Neuronal stem cell (in vitro differentiated cells): ENCODE data around the gene TRAF1.

Experiments used
- DNase-seq: peaks from one replicate; pipeline ENCODE4 v3.0.0-alpha.2; 2013; ENCODE audit warnings: low spot score
- H2AFZ ChIP-seq: one replicate; pipeline ENCODE4 v1.6.1; 2013; ENCODE audit warnings: mild to moderate bottlenecking, low read length, inconsistent platforms
- H2AK5ac ChIP-seq: 2 replicates; pipeline ENCODE4 v1.6.1; 2013; ENCODE audit warnings: low read depth, mild to moderate bottlenecking, inconsistent platforms, low read length, moderate library complexity, mixed read lengths
- H2BK120ac ChIP-seq: 2 replicates; pipeline ENCODE4 v1.6.1; 2013; ENCODE audit warnings: low read depth, mild to moderate bottlenecking, inconsistent platforms, low read length, moderate library complexity, mixed read lengths
- H2BK12ac ChIP-seq: one replicate; pipeline ENCODE4 v1.6.1; 2013; ENCODE audit warnings: low read length, inconsistent platforms
- H2BK15ac ChIP-seq: 2 replicates; pipeline ENCODE4 v1.6.1; 2013; ENCODE audit warnings: mild to moderate bottlenecking, low read length, inconsistent platforms, mixed read lengths
- H2BK5ac ChIP-seq: one replicate; pipeline ENCODE4 v1.6.1; 2013; ENCODE audit warnings: inconsistent platforms, mild to moderate bottlenecking, low read length, moderate library complexity
- H3K14ac ChIP-seq: one replicate; pipeline ENCODE4 v1.6.1; 2013; ENCODE audit warnings: low read length, inconsistent platforms
- H3K18ac ChIP-seq: 2 replicates; pipeline ENCODE4 v1.6.1; 2013; ENCODE audit warnings: low read length, inconsistent platforms
- H3K23ac ChIP-seq: 2 replicates; pipeline ENCODE4 v1.6.1; 2013; ENCODE audit warnings: low read depth, mild to moderate bottlenecking, mixed read lengths, low read length, inconsistent platforms; ENCODE audit not compliant: poor library complexity
- H3K27ac ChIP-seq: replicated peaks from 3 replicates; pipeline ENCODE4 v1.5.1; 2013; ENCODE audit warnings: low read length, inconsistent platforms
- H3K27me3 ChIP-seq, 3 experiments: 2 replicates each; pipeline ENCODE4 v1.6.1; 2013; ENCODE audit warnings: low read length in 3 of 3, mild to moderate bottlenecking in 2 of 3, inconsistent platforms in 1 of 3, low read depth in 1 of 3, mixed read lengths in 1 of 3, moderate library complexity in 1 of 3; ENCODE audit not compliant: control insufficient read depth in 3 of 3, insufficient read depth in 3 of 3
- H3K36me3 ChIP-seq, 2 donors: replicated peaks in 1 of 2; 2 replicates each; pipeline ENCODE4 v1.6.1; 2013; ENCODE audit warnings: low read length in 2 of 2; ENCODE audit not compliant: control insufficient read depth in 2 of 2, insufficient read depth in 2 of 2
- H3K4ac ChIP-seq: 2 replicates; pipeline ENCODE4 v1.6.1; 2013; ENCODE audit warnings: inconsistent platforms, mild to moderate bottlenecking, low read length, moderate library complexity
- H3K4me1 ChIP-seq, 2 donors: 1 replicate in 1 of 2; 2 replicates in 1 of 2; pipeline ENCODE4 v1.6.1; 2013; ENCODE audit warnings: low read length in 2 of 2, low read depth in 1 of 2; ENCODE audit not compliant: control insufficient read depth in 2 of 2, insufficient read depth in 1 of 2
- H3K4me2 ChIP-seq: one replicate; pipeline ENCODE4 v1.6.1; 2013; ENCODE audit warnings: mild to moderate bottlenecking, low read length, inconsistent platforms; ENCODE audit not compliant: insufficient read depth, poor library complexity, severe bottlenecking
- H3K4me3 ChIP-seq, 2 donors: 2 replicates each; pipeline ENCODE4 v1.5.1; 2013; ENCODE audit warnings: low read length in 2 of 2, mild to moderate bottlenecking in 2 of 2, inconsistent platforms in 1 of 2, moderate library complexity in 1 of 2
- H3K79me1 ChIP-seq: one replicate; pipeline ENCODE4 v1.6.1; 2013; ENCODE audit warnings: low read depth, mild to moderate bottlenecking, inconsistent platforms, low read length, moderate library complexity
- H3K9ac ChIP-seq: one replicate; pipeline ENCODE4 v1.6.1; 2013; ENCODE audit warnings: mild to moderate bottlenecking, low read depth, low read length, inconsistent platforms; ENCODE audit not compliant: poor library complexity
- H3K9me3 ChIP-seq, 2 donors: replicated peaks in 1 of 2; 2 replicates each; pipeline versions ENCODE3 to v1.6.1; 2013; ENCODE audit warnings: low read length in 2 of 2, mild to moderate bottlenecking in 2 of 2, inconsistent platforms in 1 of 2, low read depth in 1 of 2, mixed read lengths in 1 of 2, moderate library complexity in 1 of 2; ENCODE audit not compliant: control insufficient read depth in 2 of 2, insufficient read depth in 1 of 2
- H4K8ac ChIP-seq: one replicate; pipeline ENCODE4 v1.6.1; 2013; ENCODE audit warnings: low read depth, mild to moderate bottlenecking, inconsistent platforms, low read length, moderate library complexity
- H4K91ac ChIP-seq: one replicate; pipeline ENCODE4 v1.6.1; 2013; ENCODE audit warnings: low read length, low read depth, mild to moderate bottlenecking, inconsistent platforms; ENCODE audit not compliant: poor library complexity
- WGBS, 2 donors: extraction: QIAGEN DNeasy Blood & Tissue Kit; methylation state at CpG; one replicate each; pipeline ENCODE4 v1.1.7; 2013; ENCODE audit warnings: missing lambda C conversion rate in 2 of 2, mixed read lengths in 1 of 2; ENCODE audit not compliant: insufficient read length in 2 of 2, insufficient replicate concordance in 1 of 2; ENCODE audit errors: extremely low coverage in 2 of 2; 5-methylcytosine and 5-hydroxymethylcytosine counted together

TRAF1 gene

GRCh38 chr9:120937127-120937526, 10.5 kb upstream of the TRAF1 start:
- H2BK15ac ChIP-seq = no peak overlapping the region
- H3K27me3 ChIP-seq = no peaks in the 10 kb centered on the region
- no peak overlapping the region for H4K91ac ChIP-seq
- no peak overlapping the region for H3K27ac ChIP-seq
- no peak overlapping the region for H2AFZ ChIP-seq
- H3K18ac ChIP-seq = no peak overlapping the region
- no peak for DNase-seq
- H2AK5ac ChIP-seq = no peak overlapping the region
- no CpG with 5 or more reads among the region's 1 CpG for WGBS, 2 donors
- no peak overlapping the region for H3K14ac ChIP-seq
- H2BK120ac ChIP-seq = no peak overlapping the region
- no peaks in the 10 kb centered on the region for H3K36me3 ChIP-seq
- no peak overlapping the region for H4K8ac ChIP-seq
- no peak overlapping the region for H3K9ac ChIP-seq
- no peak overlapping the region for H2BK5ac ChIP-seq
- peaks cover 0 to 3% of the 10 kb centered on the region in 2 donors for H3K4me1 ChIP-seq
- H3K4me2 ChIP-seq = no peak overlapping the region
- H3K4me3 ChIP-seq = no peak overlapping the region
- H3K79me1 ChIP-seq = peaks cover 2% of the 10 kb centered on the region
- no peaks in the 10 kb centered on the region for H3K9me3 ChIP-seq
- no peak overlapping the region for H3K23ac ChIP-seq
- no peak overlapping the region for H3K4ac ChIP-seq
- H2BK12ac ChIP-seq = no peak overlapping the region

DNA sequence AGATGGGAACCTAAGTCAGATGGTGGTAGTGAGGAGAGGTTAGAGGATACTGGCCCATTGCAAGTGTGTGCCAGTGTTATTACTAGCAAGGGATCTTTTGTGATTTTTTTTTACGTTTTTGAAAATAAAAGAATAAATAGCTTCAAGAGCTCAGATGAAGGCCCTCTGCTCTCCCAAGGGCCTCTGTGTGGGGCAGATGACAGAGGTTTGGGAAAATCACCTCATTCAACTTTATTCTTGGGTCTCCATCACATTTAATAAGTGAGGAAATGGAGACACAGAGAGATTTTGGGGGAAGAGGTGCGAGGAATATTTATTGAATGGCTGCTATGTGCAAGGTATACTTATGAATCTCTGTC, 10.1 kb upstream of the TRAF1 start:
- peaks cover 2% of the 10 kb centered on the region for H3K79me1 ChIP-seq
- H3K4me2 ChIP-seq = no peak overlapping the region
- no peak overlapping the region for H4K8ac ChIP-seq
- no peak overlapping the region for H3K4me3 ChIP-seq
- H3K36me3 ChIP-seq = no peaks in the 10 kb centered on the region
- no peak overlapping the region for H3K4ac ChIP-seq
- no peak overlapping the region for H2AFZ ChIP-seq
- no peak overlapping the region for H3K23ac ChIP-seq
- H2BK15ac ChIP-seq = no peak overlapping the region
- no peaks in the 10 kb centered on the region for H3K27me3 ChIP-seq
- no peak overlapping the region for H4K91ac ChIP-seq
- no peak overlapping the region for H2AK5ac ChIP-seq
- no peak overlapping the region for H3K18ac ChIP-seq
- no peak overlapping the region for H2BK5ac ChIP-seq
- peaks cover 0 to 3% of the 10 kb centered on the region in 2 donors for H3K4me1 ChIP-seq
- H3K9ac ChIP-seq = no peak overlapping the region
- DNase-seq = no peak
- H2BK120ac ChIP-seq = no peak overlapping the region
- H3K14ac ChIP-seq = no peak overlapping the region
- no peak overlapping the region for H3K27ac ChIP-seq
- H2BK12ac ChIP-seq = no peak overlapping the region
- WGBS, 2 donors = no CpG with 5 or more reads among the region's 2 CpGs
- H3K9me3 ChIP-seq = no peaks in the 10 kb centered on the region

GRCh38 chr9:120936011-120936763, 9.6 kb upstream of the TRAF1 start:
- Histone ChIP-seq H3K4me2 (no peak overlapping the region), H3K9me3 (no peaks in the 10 kb centered on the region), H4K91ac (no peak overlapping the region), H3K4me3 (peak overlapping the region in 1 of 2 donors; percentile 28), H2BK5ac (no peak overlapping the region), H3K4me1 (peaks cover 0 to 3% of the 10 kb centered on the region in 2 donors), H3K79me1 (peaks cover 2% of the 10 kb centered on the region), H3K27me3 (no peaks in the 10 kb centered on the region), H2BK15ac (no peak overlapping the region), H2AK5ac (no peak overlapping the region), H3K4ac (peak overlapping the region; percentile 4), H2AFZ (peak overlapping the region; percentile 46), H2BK120ac (no peak overlapping the region), H3K18ac (peak overlapping the region; percentile 53), H3K9ac (peak overlapping the region; percentile 10), H3K27ac (no peak overlapping the region), H4K8ac (no peak overlapping the region), H3K36me3 (no peaks in the 10 kb centered on the region), H2BK12ac (peak overlapping the region; percentile 14), H3K14ac (no peak overlapping the region), H3K23ac (no peak overlapping the region)
- peak; percentile 71 for DNase-seq
- WGBS, 2 donors = no CpG with 5 or more reads among the region's 10 CpGs

- Histone ChIP-seq H3K27ac (no peak overlapping the region), H3K79me1 (peaks cover 2% of the 10 kb centered on the region)
- DNase-seq = no peak
Observed at GRCh38 chr9:120935383-120935857, 8.8 kb upstream of the TRAF1 start.

More at GRCh38 chr9:120935383-120935857, 8.8 kb upstream of the TRAF1 start:
- Histone ChIP-seq H3K9me3 (no peaks in the 10 kb centered on the region), H3K23ac (peak overlapping the region; percentile 8), H3K14ac (no peak overlapping the region), H3K4me1 (peaks cover 0 to 1% of the 10 kb centered on the region in 2 donors), H3K18ac (no peak overlapping the region), H4K91ac (no peak overlapping the region), H2BK12ac (no peak overlapping the region), H3K4me2 (no peak overlapping the region), H2BK5ac (no peak overlapping the region), H3K4me3 (no peak overlapping the region), H3K4ac (no peak overlapping the region), H3K27me3 (no peaks in the 10 kb centered on the region), H2BK15ac (no peak overlapping the region), H3K36me3 (no peaks in the 10 kb centered on the region), H4K8ac (no peak overlapping the region), H2BK120ac (no peak overlapping the region), H2AK5ac (no peak overlapping the region), H3K9ac (no peak overlapping the region), H2AFZ (no peak overlapping the region)
- WGBS, 2 donors = no CpG with 5 or more reads among the region's 4 CpGs
